HG03575 (cell line): ENCODE measurements around the gene INTS12.
"Not testable (repeated sequence)": the region's sequence is repeated elsewhere in the genome, so short reads cannot be mapped to it uniquely, and the experiment has no call there.

Experiments
- ATAC-seq: cut with Tn5 transposase; IDR thresholded peaks from one replicate; pipeline ENCODE4 v1.9.1; 2021; ENCODE audit not compliant: unreplicated experiment, insufficient number of reproducible peaks, low FRiP score; ENCODE audit errors: extremely low read depth

Gene INTS12, protein sequence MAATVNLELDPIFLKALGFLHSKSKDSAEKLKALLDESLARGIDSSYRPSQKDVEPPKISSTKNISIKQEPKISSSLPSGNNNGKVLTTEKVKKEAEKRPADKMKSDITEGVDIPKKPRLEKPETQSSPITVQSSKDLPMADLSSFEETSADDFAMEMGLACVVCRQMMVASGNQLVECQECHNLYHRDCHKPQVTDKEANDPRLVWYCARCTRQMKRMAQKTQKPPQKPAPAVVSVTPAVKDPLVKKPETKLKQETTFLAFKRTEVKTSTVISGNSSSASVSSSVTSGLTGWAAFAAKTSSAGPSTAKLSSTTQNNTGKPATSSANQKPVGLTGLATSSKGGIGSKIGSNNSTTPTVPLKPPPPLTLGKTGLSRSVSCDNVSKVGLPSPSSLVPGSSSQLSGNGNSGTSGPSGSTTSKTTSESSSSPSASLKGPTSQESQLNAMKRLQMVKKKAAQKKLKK

DNA sequence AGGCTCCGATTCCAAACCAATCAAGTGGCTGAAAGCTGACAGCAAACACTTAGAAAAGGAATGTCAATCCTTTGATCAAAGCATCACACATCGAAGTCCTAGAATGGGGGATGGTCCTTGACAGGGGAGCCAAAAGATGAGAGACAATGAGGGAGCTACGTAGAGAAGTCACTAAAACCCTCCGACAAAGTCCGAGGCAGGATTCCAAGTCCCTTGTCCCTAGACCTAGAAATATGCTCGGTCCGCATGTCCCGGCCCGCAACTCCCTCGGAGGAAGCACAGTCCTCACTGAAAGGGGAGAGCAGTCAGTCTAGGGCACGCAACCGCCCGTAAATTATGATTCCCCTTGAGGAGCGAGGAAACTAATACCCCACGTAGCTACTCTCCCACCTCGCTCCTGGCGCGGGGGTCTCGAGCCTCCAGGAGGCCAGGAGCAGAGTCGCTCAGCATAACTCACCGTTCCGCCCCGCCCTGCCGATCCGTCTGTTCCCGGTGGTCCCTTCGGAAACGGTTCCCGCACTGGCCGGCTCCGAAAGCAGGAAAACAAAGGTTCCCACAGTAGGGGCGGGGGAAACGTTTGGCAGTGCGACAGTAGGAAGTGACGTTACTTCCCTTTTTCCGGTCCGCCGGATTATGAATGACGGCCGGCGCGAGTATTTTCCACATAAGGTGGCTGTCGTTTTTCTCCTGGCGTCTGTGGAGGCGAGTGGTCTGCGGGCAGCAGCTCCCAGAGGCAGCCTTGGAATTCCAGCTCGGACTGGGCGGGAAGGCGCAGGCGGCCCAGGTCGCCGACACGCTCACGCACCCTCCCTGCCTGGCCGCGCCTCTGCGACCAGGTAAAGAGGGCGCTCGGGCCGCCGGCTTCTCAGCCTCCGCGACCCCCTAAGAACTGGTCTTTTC, at the start of gene INTS12, which contains the start of gene GSTCD:
INTS12 (minus strand) TSS at position 509 of the 900 bp plus-strand sequence. CDS start 8,684 bp downstream, outside the sequence.
GSTCD (plus strand) TSS at position 604 of the 900 bp plus-strand sequence. CDS start 8,830 bp downstream, outside the sequence.
- peak; percentile 66 for ATAC-seq

DNA sequence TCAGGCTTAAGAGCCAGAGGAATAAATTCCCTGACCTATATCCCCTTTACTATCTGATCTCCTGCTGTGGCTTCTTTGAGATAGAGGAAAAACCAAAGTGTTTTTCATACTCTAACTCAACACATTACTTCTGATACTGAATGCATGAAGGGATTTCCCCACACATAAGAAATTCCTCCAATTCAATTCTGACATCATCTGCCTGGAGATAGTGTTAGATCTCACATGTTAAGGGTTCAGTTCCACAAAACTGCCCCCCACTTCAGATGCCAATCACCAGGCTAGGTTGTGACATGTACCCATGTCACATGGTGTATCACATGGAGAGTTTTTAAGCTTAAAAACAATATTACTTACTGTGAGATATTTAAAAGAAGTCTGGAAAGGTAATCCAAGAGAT, 46.9 kb upstream of the INTS12 start:
- ATAC-seq: no peak

DNA sequence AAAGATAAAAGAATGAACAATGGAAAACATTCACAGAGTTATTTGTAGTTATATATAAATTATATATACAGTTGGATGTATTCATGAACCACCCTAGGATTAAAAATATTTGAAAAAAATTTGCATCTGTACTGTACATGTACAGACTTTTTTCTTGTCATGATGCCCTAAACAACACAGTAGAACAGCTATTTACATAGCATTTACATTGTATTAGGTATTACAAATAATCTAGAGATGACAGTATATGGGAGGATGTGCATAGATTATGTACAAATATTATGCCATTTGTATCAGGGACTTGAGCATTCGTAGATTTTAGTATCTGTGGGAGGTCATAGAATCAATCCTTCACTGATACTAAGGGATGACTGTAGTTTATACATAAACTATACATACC, 44.9 kb upstream of the INTS12 start:
- no peak for ATAC-seq

DNA sequence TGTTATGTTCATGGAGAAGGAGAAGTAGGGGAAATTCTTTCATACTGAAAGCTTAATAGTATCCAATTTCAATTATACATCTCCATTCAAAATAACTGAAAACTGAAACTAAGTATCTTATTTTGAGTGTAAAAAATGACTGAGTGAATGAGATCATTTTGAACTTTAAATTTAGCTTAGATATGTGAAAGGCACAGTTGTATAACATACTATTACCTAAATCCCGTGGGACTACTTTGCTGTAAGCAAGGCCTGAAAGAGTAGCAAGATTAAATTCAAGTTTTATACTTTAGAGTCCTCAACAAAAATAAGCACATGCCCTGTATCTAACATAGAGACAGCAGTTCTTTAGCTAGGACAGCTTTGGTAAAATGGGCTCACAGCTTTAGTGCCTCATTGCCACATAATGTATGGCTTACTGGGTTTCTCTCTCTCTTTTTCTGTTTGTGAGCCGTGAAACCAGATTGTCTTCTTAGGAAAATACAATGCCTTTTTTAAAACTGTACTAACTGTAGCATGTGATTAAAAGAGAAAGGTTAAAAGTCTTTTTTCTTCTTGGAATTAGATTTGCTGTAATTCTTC, 43.3 kb upstream of the INTS12 start:
- no peak for ATAC-seq

DNA sequence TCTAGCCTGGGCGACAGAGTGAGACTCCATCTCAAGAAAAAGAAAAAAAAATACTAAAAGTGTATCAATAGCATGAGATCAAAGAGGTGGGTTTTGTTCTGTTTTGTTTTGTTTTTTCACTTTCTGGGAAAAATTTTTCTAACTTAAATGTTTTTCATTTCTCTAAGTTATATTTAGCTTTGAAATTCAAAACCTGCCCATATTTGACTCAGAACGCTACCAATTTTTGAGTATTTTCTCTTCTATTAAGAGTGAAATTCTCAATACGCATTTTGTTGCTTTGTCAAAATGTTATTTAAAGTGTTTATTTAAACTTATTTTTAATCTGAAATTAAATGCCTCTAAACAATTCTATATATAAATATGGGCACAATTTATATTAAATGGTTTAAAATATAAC, 39.7 kb upstream of the INTS12 start:
- no peak for ATAC-seq

DNA sequence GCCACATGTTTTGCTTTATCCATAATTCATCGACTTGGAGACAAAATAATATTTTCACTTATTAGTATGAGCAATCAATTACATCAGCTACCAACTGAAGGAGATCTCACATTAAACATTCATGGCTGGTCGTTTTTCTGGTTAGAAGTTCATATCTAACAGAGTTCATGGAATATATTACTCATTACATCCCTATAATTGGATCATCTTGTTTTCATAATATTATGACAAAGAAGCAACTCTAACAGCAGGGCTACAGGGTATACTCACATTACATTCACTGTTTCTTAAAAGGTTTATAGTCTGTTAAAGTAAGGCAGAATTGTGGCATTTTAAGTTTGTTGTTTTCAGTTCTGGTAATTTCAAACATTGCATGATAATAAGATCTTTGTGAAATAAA, 33.1 kb upstream of the INTS12 start:
- no peak for ATAC-seq

DNA sequence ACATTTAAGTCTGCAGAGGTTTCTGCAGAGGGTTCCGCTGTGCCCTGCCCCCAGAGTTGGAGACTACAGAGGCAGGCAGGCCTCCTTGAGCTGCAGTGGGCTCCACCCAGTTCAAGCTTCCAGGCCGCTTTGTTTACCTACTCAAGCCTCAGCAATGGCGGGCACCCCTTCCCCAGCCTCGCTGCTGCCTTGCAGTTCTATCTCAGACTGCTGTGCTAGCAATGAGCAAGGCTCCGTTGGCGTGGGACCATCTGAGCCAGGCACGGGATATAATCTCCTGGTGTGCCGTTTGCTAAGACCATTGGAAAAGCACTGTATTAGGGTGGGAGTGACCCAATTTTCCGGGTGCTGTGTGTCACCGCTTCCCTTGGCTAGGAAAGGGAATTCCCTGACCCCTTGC, 26.7 kb upstream of the INTS12 start:
- not testable (repeated sequence) for ATAC-seq

DNA sequence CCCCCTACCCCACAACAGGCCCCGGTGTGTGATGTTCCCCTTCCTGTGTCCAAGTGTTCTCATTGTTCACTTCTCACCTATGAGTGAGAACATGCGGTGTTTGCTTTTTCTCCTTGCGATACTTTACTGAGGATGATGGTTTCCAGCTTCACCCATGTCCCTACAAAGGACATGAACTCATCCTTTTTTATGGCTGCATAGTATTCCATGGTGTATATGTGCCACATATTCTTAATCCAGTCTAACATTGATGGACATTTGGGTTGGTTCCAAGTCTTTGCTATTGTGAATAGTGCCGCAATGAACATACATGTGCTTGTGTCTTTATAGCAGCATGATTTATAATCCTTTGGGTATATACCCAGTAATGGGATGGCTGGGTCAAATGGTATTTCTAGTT, 21.4 kb upstream of the INTS12 start:
- ATAC-seq: not testable (repeated sequence)

DNA sequence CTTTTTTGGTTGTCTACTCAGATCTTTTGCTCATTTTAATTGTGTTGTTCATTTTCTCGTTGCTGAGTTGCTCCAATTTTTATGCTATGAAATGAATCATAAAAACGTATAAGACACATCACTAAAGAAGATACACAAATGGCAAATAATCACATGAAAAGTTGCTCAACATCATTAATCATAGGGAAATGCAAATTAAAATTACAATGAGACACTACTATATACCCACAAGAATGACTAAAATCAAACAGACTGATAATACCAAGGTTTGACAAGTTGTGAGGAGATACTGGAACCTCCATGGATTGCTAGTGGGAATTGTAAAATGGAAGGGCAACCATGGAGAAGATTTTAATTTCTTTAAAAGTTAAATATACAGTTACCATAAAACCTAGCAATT, 17.1 kb upstream of the INTS12 start:
- no peak for ATAC-seq

DNA sequence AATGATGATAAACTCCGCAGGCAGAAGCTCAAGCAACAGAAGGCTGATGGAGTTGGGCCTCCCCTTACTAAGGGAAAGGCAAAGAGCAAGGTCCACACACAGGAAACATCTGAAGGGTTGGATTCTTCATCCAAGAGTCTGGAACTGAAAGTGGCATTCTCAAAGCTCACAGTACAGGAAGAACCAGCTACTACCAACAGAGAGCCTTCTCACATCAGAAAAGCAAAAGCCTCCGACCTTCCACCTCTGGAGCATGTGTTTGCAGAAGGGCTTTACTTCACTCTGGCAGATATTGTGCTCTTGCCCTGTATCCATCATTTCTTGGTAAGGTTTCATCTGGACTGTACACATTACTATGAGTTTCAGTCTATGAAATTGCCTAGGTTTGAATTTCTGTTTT, 10.7 kb upstream of the INTS12 start:
- ATAC-seq: no peak

DNA sequence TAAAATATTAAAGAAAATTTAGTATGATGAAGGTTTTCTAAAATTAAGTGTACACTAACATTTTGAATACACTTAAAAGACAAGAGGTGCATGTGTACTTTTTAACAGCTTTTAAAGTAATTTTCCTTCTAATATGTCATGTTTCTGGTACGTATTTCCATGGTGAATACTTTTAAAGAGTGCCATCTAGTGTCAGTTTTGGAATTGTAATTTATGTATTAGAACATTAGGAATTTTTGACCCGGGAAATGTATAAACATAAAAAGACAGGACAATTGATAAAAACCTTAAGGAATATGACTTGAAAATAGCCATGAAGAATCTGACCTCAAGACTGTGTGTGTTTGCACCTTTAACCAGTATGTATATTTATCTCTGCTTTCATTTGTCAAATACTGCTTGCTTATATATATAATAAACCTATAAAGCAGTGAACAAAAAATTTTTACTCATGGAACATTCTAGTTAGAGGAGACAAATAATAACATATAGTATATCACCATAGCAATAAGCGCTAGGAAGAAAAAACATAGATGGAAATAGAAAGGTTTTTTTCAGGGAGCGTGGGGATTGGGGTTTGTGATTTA, 7.3 kb upstream of the INTS12 start:
- no peak for ATAC-seq

DNA sequence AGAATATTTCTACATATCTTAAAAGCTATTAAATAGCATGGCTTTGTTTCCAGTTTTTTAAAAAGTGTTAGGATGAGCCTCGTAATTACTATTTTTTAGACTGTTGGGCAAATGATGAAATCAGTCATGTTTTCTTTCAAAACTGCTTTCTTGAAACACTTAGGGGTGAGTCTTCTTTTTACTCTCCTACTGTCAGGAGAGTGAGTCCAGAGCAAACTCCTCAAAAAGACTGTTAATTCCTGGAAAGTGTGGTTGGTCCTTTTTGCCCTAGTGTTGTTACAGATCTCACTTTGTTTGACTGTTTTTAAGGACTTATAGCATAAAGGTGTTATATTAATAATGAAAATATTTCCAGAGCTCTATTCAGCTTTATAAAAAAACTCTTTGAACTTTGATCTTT, 6.4 kb upstream of the INTS12 start:
- no peak for ATAC-seq

DNA sequence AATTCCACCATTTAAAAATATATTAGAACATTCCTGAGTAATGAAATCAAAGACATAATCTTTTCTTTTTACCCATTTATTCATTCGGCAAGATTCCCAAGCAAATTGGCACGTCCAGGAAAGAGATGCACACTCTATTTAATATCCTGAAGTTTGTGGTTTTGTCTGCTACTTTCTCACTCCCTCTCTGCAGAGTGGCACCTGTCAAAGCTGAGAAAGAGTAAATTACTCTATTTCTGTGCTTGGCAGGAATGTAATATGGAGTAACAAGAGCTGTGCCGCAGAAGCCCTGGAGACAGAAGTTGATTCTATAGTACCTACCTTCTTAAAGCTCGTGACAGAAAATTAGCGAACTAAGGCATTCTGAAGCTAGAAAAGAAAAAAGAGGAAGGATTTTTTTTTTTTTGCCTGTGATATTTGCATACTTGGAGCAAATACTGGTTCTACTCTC, 5.6 kb upstream of the INTS12 start:
- peak; percentile 34 for ATAC-seq

DNA sequence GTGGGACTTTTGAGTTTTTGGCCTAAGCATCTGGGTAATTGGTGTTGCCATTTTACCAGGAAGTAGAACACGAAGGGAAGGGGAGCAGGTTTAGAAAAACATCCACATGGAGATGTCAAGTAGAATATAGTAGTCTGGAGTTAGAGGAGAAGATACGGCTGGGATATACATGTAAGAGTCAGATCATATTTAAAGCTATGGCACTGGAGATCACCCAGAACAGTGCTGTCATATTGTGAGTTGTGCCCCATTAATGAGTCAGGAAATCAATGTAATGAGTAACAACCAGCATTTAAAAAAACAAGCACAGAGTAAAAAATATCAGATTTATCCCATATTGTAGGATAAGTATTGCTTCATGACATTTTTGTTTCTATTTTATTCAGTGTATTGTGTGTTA, 4.3 kb upstream of the INTS12 start:
- ATAC-seq: no peak

DNA sequence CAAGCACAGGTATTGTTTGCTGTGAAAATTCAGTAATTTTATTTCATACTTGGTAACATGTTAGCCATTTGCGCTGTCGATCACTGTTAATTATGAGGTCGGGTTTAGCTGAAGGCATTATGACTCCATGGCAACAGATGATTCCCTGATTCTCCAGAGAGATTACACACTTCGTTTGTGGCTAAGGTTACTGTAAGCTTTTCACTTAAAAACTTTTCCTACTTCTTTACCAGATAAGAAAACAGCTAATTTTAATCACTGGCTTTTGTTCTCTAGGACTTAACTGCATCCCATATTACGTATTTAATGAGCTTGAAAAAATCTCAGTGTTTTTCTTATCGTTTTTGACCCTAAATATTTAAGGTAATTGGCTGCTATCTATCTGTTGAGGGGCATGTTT, 2.2 kb upstream of the INTS12 start:
- no peak for ATAC-seq

DNA sequence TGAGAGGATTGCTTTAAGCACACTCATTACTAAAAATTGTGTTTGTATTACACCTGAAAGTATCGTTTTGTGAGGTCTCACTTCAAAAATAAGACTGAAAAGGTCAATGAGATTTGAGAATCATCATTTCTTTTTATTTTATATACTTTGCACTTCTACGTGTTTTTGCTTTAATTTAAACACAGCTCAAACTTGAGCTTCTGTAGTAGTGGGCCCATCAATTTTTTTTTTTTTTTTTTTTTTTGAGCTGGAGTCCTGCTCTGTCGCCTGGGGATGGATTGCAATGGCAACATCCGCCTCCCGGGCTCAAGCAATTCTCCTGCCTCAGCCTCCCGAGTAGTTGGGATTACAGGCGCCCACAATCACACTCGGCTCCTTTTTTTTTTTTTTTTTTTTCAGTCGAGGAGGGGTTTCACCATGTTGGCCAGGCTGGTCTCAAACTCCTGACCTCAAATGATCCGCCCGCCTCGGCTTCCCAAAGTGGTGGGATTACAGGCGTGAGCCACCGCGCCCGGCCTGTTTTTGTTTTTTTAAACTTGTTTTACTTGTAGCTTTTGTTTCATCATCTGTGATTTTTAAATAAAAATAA, 1.6 kb upstream of the INTS12 start:
- no peak for ATAC-seq

DNA sequence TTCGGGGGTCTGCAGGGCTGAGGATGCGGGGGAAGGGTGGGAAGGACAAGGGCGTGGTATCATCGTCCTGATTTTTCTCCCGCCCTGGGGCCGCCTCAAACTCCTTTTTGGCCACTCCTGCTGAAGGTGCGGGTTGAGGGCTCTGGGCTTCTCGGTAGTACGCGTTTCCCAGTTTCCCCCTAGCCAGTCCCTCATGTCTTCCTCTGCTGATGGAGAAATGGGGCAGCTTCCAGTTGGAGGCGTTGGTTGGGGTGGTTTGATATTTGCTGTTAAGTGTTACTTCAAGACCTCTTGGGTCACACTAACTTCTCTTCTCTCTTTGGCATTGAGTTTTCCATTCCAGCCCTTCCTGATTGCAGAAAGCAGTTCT, 577 bp upstream of the INTS12 start:
- ATAC-seq: no peak

DNA sequence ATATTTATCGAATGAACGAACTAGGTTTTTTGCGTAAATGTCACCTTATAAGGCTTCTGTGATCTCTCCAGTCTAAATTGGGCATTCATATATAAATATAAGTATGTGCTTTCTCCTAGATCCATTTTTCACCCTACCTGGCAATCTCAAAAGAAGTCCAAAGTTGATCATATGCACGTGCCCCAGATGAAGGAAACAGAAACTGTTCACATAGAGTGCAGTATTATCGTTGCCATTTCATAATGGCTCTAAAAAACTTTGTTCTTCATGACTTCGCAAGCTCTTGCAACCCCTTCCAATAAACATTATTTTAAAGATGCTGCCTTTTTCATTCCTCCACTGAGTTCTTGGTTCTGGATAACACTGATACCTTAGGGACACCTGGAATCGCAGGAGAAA, 708 bp downstream of the INTS12 start:
- ATAC-seq: no peak

DNA sequence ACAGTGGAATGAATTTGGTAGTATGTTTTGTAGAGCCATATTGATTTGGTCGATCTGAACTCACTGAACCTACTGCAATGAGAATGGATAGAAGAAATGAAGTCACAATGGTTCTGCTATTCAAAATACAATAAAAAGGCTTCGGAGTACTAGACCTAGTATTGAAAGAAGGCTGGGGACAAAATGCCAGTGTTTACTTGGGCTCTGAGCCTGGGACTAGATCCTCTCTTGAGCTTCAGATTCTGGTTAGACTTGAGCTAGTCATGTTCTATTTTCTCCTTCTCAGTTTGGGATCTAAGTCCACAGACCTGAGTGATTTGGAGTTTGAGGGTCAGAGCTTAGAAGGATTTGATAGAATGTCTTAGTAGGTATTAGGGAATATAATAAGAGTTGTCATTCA, 9.9 kb downstream of the INTS12 start:
- no peak for ATAC-seq
